Uterus (tissue), 4 donors: ENCODE data around the gene MALT1. TPM values are rescaled to one million over a fixed set of nuclear protein-coding genes. Genes with fewer than 3 reads are reported as not detected.

Experiments
- DNase-seq, 2 donors: peaks; one replicate each; pipeline ENCODE4 v3.0.0-alpha.2; 2019 to 2020
- H3K27ac ChIP-seq, 2 donors: fragments of 200-600 bp; sonication (generic); 1 replicate in 1 of 2; 2 replicates in 1 of 2; pipeline ENCODE4 v1.5.1; 2016 to 2018
- H3K27me3 ChIP-seq, 2 donors: fragments of 200-600 bp; sonication (generic); one replicate each; pipeline ENCODE4 v1.5.1; 2018 to 2019; ENCODE audit warnings: control low read depth in 1 of 2
- H3K36me3 ChIP-seq, 2 donors: fragments of 200-600 bp; sonication (generic); one replicate each; pipeline ENCODE4 v1.5.1; 2019; ENCODE audit warnings: control low read depth in 1 of 2
- H3K4me1 ChIP-seq, 2 donors: fragments of 200-600 bp; sonication (generic); one replicate each; pipeline ENCODE4 v1.5.1; 2018 to 2019; ENCODE audit warnings: control low read depth in 1 of 2
- H3K4me3 ChIP-seq, 2 donors: fragments of 200-600 bp; sonication (generic); 1 replicate in 1 of 2; 2 replicates in 1 of 2; pipeline ENCODE4 v1.5.1; 2018 to 2019; ENCODE audit warnings: mild to moderate bottlenecking in 1 of 2
- H3K9me3 ChIP-seq, 2 donors: fragments of 200-600 bp; sonication (generic); one replicate each; pipeline ENCODE4 v1.5.1; 2019; ENCODE audit warnings: control low read depth in 1 of 2
- POLR2A ChIP-seq, 2 donors: fragments of 450-650 bp; IDR thresholded peaks; one replicate each; pipeline ENCODE4 v1.6.1; 2016; ENCODE audit warnings: antibody characterized with exemption in 2 of 2, mild to moderate bottlenecking in 1 of 2, moderate library complexity in 1 of 2
- intact Hi-C: fragments of 100-400 bp; cut with DNase I; formaldehyde crosslinking; loops from one replicate; pipeline ENCODE4 v1.15.1; 2023; ENCODE audit warnings: low total_unique reads
- total RNA-seq, 4 donors: library from RNA; depleted of rRNA in 3 of 4; stranded (reverse); fragments of >200 nt in 3 of 4; gene quantifications; one replicate each; pipeline versions ENCODE4 v1.1.0 to v1.2.4, GENCODE V29; 2014 to 2023
- TF ChIP-seq, protein P1 (sequence below), 4 experiments: fragments of 200-600 bp in 2 of 4; fragments of 450-650 bp in 2 of 4; sonication (generic) in 2 of 4; IDR thresholded peaks; one replicate each; pipeline ENCODE4 v1.5.1; 2016 to 2019; ENCODE audit warnings: antibody characterized with exemption in 4 of 4, mild to moderate bottlenecking in 2 of 4, moderate library complexity in 1 of 4
- donor health status: DM: yes; HTN: yes; CAD: no.

MALT1 gene
- total RNA-seq, 4 donors from 2014 or later = 22.1 to 51.4 (median 30.5) TPM

DNA sequence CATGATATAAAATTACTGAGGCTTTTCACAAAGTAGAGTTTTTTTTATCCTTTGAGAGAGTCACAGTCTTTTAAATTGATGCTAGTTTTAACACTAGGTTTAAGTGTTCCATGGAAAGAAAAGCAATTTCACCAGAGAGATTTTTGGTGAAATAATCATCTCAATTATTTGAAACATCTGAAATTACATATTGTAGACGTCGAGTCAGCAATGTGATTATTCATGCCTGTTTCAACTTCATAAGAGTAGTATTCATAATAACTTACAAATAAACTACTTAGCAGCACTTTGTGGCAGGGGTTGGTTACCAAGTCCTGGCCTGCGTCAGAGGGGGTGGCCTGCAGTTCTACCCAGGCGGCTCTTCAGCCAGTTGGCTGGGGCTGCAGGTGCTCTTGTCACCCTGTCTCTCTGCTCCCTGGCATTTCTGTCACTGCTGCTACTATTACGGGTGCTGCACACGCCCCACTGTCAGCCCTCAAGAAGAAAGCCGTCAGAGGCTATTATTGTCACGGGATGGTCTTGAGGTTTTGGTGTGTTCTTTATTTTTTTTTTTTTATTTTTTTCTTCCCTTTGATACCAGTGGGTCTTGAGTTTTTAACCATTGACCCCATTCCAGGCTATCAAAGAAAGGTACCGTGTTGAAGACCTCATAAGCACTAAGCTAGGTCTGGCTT is 50.4 kb downstream of the MALT1 start:
- H3K4me1 ChIP-seq = no peaks in the 10 kb centered on the region
- no peaks in the 10 kb centered on the region for H3K36me3 ChIP-seq
- no peaks in the 10 kb centered on the region for H3K9me3 ChIP-seq
- TF ChIP-seq POLR2A (IDR thresholded peaks at IDR 0.05) = no peak
- DNase-seq = no peak
- no peaks in the 10 kb centered on the region for H3K27me3 ChIP-seq
- intact Hi-C loops = no loop called here
- H3K4me3 ChIP-seq = no peak overlapping the region
- no peak overlapping the region for H3K27ac ChIP-seq

DNA sequence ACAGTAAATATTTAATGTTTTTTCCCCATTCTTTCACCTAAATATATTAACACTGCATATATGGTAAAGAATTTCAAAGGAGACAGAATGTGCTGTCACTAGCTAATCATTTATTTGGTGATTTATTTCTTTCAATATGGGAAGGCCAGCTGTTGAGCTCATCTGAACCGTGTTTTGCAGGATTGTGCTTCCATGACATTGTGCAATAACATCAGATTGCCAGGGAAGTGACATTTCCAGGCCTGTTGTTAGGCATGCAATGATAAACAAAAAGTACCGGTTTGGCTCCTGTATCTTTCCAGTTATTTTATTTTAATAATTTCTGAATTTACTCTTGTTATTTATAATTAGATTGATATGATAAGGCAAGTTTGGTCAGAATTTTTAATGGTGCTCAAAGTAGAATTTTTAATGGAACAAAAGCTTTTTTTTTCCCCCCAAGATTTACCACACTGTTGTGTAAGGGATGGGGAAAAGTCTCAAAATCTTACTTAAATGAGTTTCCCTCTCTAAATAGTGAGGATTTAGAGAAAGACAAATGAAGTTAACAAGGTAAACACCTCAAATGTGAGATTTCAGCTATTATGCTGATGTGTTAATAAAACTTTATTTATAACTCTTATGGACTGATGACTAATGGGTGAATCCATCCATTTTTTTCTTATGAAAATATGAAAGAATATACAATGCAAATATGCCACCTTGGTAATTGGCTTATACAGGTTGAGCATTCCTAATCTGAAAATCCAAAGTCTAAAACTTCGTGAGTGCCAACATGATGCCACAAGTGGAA is 52.7 kb downstream of the MALT1 start:
- no peaks in the 10 kb centered on the region for H3K4me1 ChIP-seq
- H3K36me3 ChIP-seq = no peaks in the 10 kb centered on the region
- intact Hi-C loops = no loop called here
- no peak for DNase-seq
- no peaks in the 10 kb centered on the region for H3K9me3 ChIP-seq
- H3K4me3 ChIP-seq = no peak overlapping the region
- H3K27ac ChIP-seq = no peak overlapping the region
- no peak for TF ChIP-seq POLR2A (IDR thresholded peaks at IDR 0.05)
- TF ChIP-seq, protein P1, sequence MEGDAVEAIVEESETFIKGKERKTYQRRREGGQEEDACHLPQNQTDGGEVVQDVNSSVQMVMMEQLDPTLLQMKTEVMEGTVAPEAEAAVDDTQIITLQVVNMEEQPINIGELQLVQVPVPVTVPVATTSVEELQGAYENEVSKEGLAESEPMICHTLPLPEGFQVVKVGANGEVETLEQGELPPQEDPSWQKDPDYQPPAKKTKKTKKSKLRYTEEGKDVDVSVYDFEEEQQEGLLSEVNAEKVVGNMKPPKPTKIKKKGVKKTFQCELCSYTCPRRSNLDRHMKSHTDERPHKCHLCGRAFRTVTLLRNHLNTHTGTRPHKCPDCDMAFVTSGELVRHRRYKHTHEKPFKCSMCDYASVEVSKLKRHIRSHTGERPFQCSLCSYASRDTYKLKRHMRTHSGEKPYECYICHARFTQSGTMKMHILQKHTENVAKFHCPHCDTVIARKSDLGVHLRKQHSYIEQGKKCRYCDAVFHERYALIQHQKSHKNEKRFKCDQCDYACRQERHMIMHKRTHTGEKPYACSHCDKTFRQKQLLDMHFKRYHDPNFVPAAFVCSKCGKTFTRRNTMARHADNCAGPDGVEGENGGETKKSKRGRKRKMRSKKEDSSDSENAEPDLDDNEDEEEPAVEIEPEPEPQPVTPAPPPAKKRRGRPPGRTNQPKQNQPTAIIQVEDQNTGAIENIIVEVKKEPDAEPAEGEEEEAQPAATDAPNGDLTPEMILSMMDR (IDR thresholded peaks at IDR 0.05) = no peak
- no peaks in the 10 kb centered on the region for H3K27me3 ChIP-seq

DNA sequence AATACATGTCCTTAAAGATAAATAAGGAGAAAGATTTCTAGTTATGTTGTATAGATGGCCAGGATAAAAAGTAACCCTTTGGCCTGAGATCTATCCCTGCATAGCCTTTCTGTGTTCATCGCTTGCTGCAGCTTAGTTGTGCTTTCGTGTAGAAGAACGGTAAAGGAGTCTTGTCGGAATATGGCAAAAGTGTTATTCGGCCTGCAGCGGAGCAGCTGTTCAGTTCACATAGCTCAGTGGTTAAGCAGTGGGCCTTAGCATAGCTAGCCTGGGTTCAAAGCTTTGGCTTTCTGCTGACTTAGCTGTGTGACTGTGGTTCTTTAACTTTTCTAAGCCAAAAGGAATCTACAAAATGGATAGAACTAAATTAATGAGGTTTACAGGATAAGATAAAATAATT is 55.4 kb downstream of the MALT1 start:
- Histone ChIP-seq H3K27me3 (no peaks in the 10 kb centered on the region), H3K9me3 (no peaks in the 10 kb centered on the region), H3K4me3 (no peak overlapping the region), H3K4me1 (no peaks in the 10 kb centered on the region), H3K27ac (no peak overlapping the region), H3K36me3 (no peaks in the 10 kb centered on the region)
- DNase-seq = no peak
- TF ChIP-seq POLR2A (IDR thresholded peaks at IDR 0.05) = no peak
- intact Hi-C loops = no loop called here

DNA sequence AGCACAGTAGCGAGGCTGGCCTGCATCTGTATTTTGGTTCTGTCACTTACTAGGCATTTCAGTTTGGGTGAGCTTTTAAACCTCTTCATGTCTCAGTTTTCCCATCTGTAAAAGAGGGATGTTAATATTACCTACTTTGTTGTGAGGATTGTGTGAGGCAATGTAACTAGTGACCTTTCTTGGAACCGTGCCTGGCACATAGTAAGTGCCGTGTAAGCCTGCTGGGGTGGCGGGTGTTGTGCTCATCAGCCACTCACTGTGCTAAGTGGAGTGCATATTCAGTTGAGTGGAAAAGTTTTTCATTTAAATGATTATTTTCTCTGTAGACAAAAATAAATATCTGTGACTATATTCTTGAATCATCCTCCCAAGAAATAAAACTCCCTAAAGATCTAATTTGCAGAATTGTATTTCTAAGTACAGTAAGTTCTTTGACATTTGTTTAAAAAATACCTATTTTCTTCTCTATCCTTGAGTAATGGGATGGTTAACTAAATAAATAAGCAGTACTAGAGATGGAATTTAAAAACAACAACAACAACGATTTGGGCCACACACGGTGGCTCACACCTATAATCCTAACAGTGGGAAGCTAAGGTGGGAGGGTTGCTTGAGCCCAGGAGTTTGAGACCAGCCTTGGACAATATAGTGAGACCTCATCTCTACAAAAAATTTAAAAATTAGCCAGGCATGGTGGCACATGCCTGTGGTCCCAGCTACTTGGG is 56.7 kb downstream of the MALT1 start:
- no peak for TF ChIP-seq POLR2A (IDR thresholded peaks at IDR 0.05)
- TF ChIP-seq, protein P1 (IDR thresholded peaks at IDR 0.05) = no peak
- no peaks in the 10 kb centered on the region for H3K36me3 ChIP-seq
- H3K9me3 ChIP-seq = no peaks in the 10 kb centered on the region
- intact Hi-C loops = no loop called here
- no peak overlapping the region for H3K27ac ChIP-seq
- H3K27me3 ChIP-seq = no peaks in the 10 kb centered on the region
- H3K4me1 ChIP-seq = no peaks in the 10 kb centered on the region
- DNase-seq = no peak
- no peak overlapping the region for H3K4me3 ChIP-seq

DNA sequence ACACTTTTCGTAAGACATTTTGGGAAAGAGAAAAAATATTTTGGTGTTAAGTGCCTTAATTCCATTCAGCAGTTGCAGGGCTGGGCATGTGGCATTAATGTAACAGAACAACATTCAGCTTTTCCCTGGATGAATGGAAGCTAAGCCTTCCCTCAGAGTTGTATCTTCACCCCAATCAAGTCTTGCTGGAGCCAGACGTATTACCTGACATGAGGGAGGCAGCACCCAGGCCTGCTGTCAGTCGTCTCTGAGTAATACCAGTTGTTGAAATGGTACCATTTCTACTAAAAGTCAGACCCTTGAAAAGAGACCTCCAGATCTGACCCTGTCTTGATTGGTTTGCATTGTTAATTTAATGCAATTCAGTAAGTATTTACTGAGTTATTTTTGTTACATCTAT is 57.5 kb downstream of the MALT1 start:
- Histone ChIP-seq H3K9me3 (no peaks in the 10 kb centered on the region), H3K27me3 (no peaks in the 10 kb centered on the region), H3K4me3 (no peak overlapping the region), H3K4me1 (no peaks in the 10 kb centered on the region), H3K27ac (no peak overlapping the region), H3K36me3 (no peaks in the 10 kb centered on the region)
- DNase-seq = no peak
- TF ChIP-seq POLR2A (IDR thresholded peaks at IDR 0.05) = no peak
- TF ChIP-seq, protein P1 (IDR thresholded peaks at IDR 0.05) = no peak
- intact Hi-C loops = no loop called here

DNA sequence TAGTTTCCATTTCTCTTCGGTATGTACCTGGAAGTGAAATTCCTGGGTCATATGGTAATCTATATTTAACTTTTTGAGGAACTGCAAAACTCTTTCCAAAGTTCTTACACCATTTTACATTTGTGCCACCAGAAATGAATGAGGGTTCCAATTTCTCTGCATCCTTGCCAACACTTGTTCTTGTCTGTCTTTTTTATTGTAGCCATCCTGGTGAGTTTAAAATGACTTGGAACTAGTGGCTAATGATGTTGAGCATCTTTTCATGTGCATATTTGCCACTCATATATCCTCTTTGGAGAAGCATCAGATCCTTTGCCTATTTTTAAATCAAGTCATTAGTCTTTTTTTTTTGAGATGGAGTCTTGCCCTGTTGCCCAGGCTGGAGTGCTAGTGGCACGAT is 59.4 kb downstream of the MALT1 start:
- Histone ChIP-seq H3K27ac (no peak overlapping the region), H3K4me1 (no peaks in the 10 kb centered on the region), H3K9me3 (no peaks in the 10 kb centered on the region), H3K36me3 (no peaks in the 10 kb centered on the region), H3K4me3 (no peak overlapping the region), H3K27me3 (no peaks in the 10 kb centered on the region)
- no peak for TF ChIP-seq POLR2A (IDR thresholded peaks at IDR 0.05)
- TF ChIP-seq, protein P1 (IDR thresholded peaks at IDR 0.05) = no peak
- intact Hi-C loops = no loop called here
- no peak for DNase-seq
